Thyroid gland (tissue), 4 donors: Measurements from ENCODE around the gene ZNF507.

ENCODE experiments used
- CTCF ChIP-seq, 6 experiments: fragments of 200-600 bp in 3 of 6; fragments of 450-650 bp in 3 of 6; sonication (generic) in 3 of 6; IDR thresholded peaks; one replicate each; pipeline ENCODE4 v1.5.1; 2016 to 2019; ENCODE audit warnings: antibody characterized with exemption in 6 of 6, mild to moderate bottlenecking in 2 of 6, inconsistent platforms in 1 of 6, moderate library complexity in 1 of 6
- POLR2A ChIP-seq, 2 donors: fragments of 450-650 bp; IDR thresholded peaks; one replicate each; pipeline ENCODE4 v1.6.1; 2017; ENCODE audit warnings: antibody characterized with exemption in 2 of 2, mild to moderate bottlenecking in 2 of 2, moderate library complexity in 1 of 2

DNA sequence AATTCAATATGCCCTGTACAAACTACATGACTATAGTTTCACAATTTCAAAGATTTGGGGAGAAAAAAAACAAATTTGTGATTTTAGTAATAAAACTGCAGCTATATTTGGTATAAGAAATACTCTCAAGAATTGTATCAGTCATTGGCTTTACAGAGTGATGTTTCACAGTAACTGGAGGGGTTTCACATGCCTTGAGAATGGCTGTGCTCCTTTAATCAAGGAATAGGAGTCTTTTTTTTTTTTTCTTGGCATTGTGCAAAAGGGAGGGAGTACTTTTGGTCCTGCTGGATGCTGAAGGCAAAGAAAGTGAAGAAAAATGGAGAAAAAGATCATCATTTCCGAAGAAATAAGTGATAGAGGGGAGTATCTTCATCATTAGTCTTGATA lies 6.8 kb downstream of the ZNF507 start:
- TF ChIP-seq CTCF (IDR thresholded peaks at IDR 0.05) (no peak), POLR2A (IDR thresholded peaks at IDR 0.05) (no peak)
